K562 (cell line): ENCODE data around the gene LSR. TPM values are rescaled to one million over a fixed set of nuclear protein-coding genes. Genes with fewer than 3 reads are reported as not detected.

ENCODE experiments used
- ATAC-seq: fragments of 200-7000 bp; cut with Tn5 transposase; 3 replicates; pipeline ENCODE4 v1.9.1; 2020; ENCODE audit warnings: moderate library complexity
- BruUV-seq: library from RNA; stranded (reverse); fragments of 400-500 nt; replicated peaks from 2 replicates; lab custom pipeline; 2021; lab: Mats Ljungman, UMichigan
- CTCF ChIA-PET: fragments of 300-600 bp; formaldehyde crosslinking; extraction: SDS; loops from one replicate; lab custom pipeline; 2021; ENCODE audit warnings: low intra/inter-chr PET ratio; lab: Yijun Ruan, JAX
- POLR2A ChIA-PET: fragments of 300-600, 350-650 bp; sonication (Branson Sonifier 250); formaldehyde crosslinking; extraction: SDS; loops from one replicate; lab custom pipeline; 2021; ENCODE audit warnings: antibody characterized with exemption, inconsistent platforms; lab: Yijun Ruan, JAX
- DNase-seq, 4 experiments: peaks; one replicate each; pipeline versions ENCODE4 v3.0.0 to v3.0.0-alpha.2; 2011 to 2018; ENCODE audit warnings: low spot score in 3 of 4, mixed read lengths in 3 of 4; ENCODE audit errors: extremely low read depth in 1 of 4
- FAIRE-seq: peaks from 2 replicates; lab custom pipeline; 2011; peaks lifted over from hg19 to GRCh38; lab: Jason Lieb, UNC
- H2AFZ ChIP-seq: 2 replicates; pipeline ENCODE4 v1.6.0; 2011; ENCODE audit warnings: low read depth, low read length, control low read depth, inconsistent platforms
- H3K27ac ChIP-seq: fragments of 200-600 bp; 3 replicates; pipeline ENCODE4 v1.8.0; 2011; ENCODE audit warnings: low read depth, mild to moderate bottlenecking, control low read depth, inconsistent platforms, low read length, moderate library complexity, mixed read lengths; ENCODE audit errors: extremely low read depth
- H3K27me3 ChIP-seq, 2 experiments: fragments of 300-600 bp in 1 of 2; 2 replicates in 1 of 2; 3 replicates in 1 of 2; pipeline versions ENCODE4 v1.6.0 to v1.8.0; 2011; ENCODE audit warnings: inconsistent platforms in 2 of 2, low read length in 2 of 2, mild to moderate bottlenecking in 1 of 2, mixed read lengths in 1 of 2, moderate library complexity in 1 of 2; ENCODE audit not compliant: control insufficient read depth in 2 of 2, insufficient read depth in 2 of 2
- H3K36me3 ChIP-seq: fragments of 300-600 bp; 3 replicates; pipeline ENCODE4 v1.8.0; 2011; ENCODE audit warnings: mild to moderate bottlenecking, low read length, inconsistent platforms; ENCODE audit not compliant: control insufficient read depth, insufficient read depth
- H3K4me1 ChIP-seq, 2 experiments: fragments of 200-600 bp in 1 of 2; replicated peaks in 1 of 2; 2 replicates in 1 of 2; 3 replicates in 1 of 2; pipeline versions ENCODE4 v1.5.1 to v1.8.0; 2011; ENCODE audit warnings: inconsistent platforms in 2 of 2, low read length in 2 of 2, mild to moderate bottlenecking in 1 of 2, mixed read lengths in 1 of 2, moderate library complexity in 1 of 2; ENCODE audit not compliant: control insufficient read depth in 2 of 2, insufficient read depth in 2 of 2
- H3K4me2 ChIP-seq: 2 replicates; pipeline ENCODE4 v1.6.1; 2011; ENCODE audit warnings: low read length, control low read depth, inconsistent platforms, mixed read lengths; ENCODE audit not compliant: insufficient read depth
- H3K4me3 ChIP-seq: fragments of 200-600 bp; sonication (generic), shearing (Covaris generic); 2 replicates; pipeline ENCODE4 v1.5.1; 2016; ENCODE audit warnings: control low read depth, inconsistent platforms
- H3K79me2 ChIP-seq: fragments of 200-600 bp; 3 replicates; pipeline ENCODE4 v1.8.0; 2011; ENCODE audit warnings: low read length, inconsistent platforms; ENCODE audit not compliant: control insufficient read depth, insufficient read depth
- H3K9ac ChIP-seq, 2 experiments: 2 replicates each; pipeline versions ENCODE4 v1.6.0 to v1.6.1; 2011; ENCODE audit warnings: low read depth in 2 of 2, low read length in 2 of 2, control low read depth in 1 of 2, inconsistent platforms in 1 of 2, mild to moderate bottlenecking in 1 of 2, mixed read lengths in 1 of 2; ENCODE audit not compliant: insufficient read depth in 1 of 2
- H3K9me1 ChIP-seq: one replicate; pipeline ENCODE4 v1.6.0; 2011; ENCODE audit warnings: inconsistent platforms, mild to moderate bottlenecking, low read length, moderate library complexity; ENCODE audit not compliant: control insufficient read depth, insufficient read depth
- H3K9me3 ChIP-seq: replicated peaks from 2 replicates; pipeline ENCODE4 v1.5.1; 2011; ENCODE audit warnings: low read depth, low read length, inconsistent platforms; ENCODE audit not compliant: control insufficient read depth, insufficient read depth
- H4K20me1 ChIP-seq: replicated peaks from 2 replicates; pipeline ENCODE4 v1.6.1; 2011; ENCODE audit warnings: low read length, inconsistent platforms, mixed read lengths; ENCODE audit not compliant: control insufficient read depth, insufficient read depth
- ADNP ChIP-seq: fragments of 200-800 bp; sonication (Bioruptor generic); IDR thresholded peaks from 2 replicates; pipeline ENCODE4 v1.6.1; 2016; ENCODE audit warnings: missing genetic modification characterization, missing compliant biosample characterization
- BCOR ChIP-seq: fragments of 450-650 bp; IDR thresholded peaks from 2 replicates; pipeline ENCODE4 v1.6.1; 2016
- E2F6 ChIP-seq, 2 experiments: IDR thresholded peaks; 2 replicates each; pipeline ENCODE4 v1.6.1; 2011; ENCODE audit warnings: borderline replicate concordance in 1 of 2, control low read depth in 1 of 2, low read depth in 1 of 2, low read length in 1 of 2, mild to moderate bottlenecking in 1 of 2, mixed read lengths in 1 of 2, moderate library complexity in 1 of 2; ENCODE audit not compliant: insufficient read depth in 1 of 2, insufficient read length in 1 of 2, poor library complexity in 1 of 2, severe bottlenecking in 1 of 2; ENCODE audit errors: extremely low read depth in 1 of 2
- HES1 ChIP-seq: fragments of 450-650 bp; IDR thresholded peaks from 2 replicates; pipeline ENCODE4 v1.6.1; 2016; ENCODE audit warnings: low read depth, mild to moderate bottlenecking, moderate library complexity
- KDM1A ChIP-seq, 2 experiments: fragments of 450-650 bp; IDR thresholded peaks; 2 replicates each; pipeline ENCODE4 v1.6.1; 2016; ENCODE audit warnings: mild to moderate bottlenecking in 2 of 2
- KLF16 ChIP-seq: IDR thresholded peaks from 2 replicates; pipeline ENCODE4 v1.6.1; 2016; ENCODE audit warnings: antibody characterized with exemption
- PHF20 ChIP-seq: fragments of 450-650 bp; IDR thresholded peaks from 2 replicates; pipeline ENCODE4 v1.6.1; 2018; ENCODE audit not compliant: partially characterized antibody
- RBM25 ChIP-seq: fragments of 200-400 bp; formaldehyde crosslinking; IDR thresholded peaks from 2 replicates; pipeline ENCODE4 v1.6.1; 2018; ENCODE audit warnings: low read length, low read depth, moderate library complexity; ENCODE audit not compliant: severe bottlenecking
- ZNF384 ChIP-seq: IDR thresholded peaks from 2 replicates; pipeline ENCODE4 v1.6.1; 2012; ENCODE audit warnings: low read depth, low read length, improper control_type of control experiment
- ZNF398 ChIP-seq: fragments of 250-450 bp; sonication (Bioruptor Pico); IDR thresholded peaks from 2 replicates; pipeline ENCODE4 v1.8.0; 2021; ENCODE audit warnings: moderate library complexity, mild to moderate bottlenecking, inconsistent platforms
- WGBS: fragments of 100-300 bp; shearing (Covaris generic); methylation state at CpG from one replicate; pipeline ENCODE4 v1.1.6; 2016; ENCODE audit warnings: low coverage, mixed read lengths; ENCODE audit not compliant: insufficient coverage; ENCODE audit errors: missing lambda C conversion rate; 5-methylcytosine and 5-hydroxymethylcytosine counted together
- in situ Hi-C: fragments of 300-500 bp; cut with MboI; formaldehyde crosslinking; loops from 4 replicates; pipeline ENCODE4 v1.15.0; 2018; ENCODE audit warnings: inconsistent platforms, mixed read lengths
- intact Hi-C: fragments of 100-400 bp; cut with micrococcal nuclease; formaldehyde crosslinking; loops from 2 replicates; pipeline ENCODE4 v1.14.2; 2022
- polyA plus RNA-seq, 8 experiments: library from polyadenylated mRNA; depleted of rRNA in 4 of 8; stranded (reverse) in 5 of 8; unstranded in 3 of 8; fragments of >200 nt; fragmentation: Nextera tagmentation in 2 of 8; fragmentation: Illumina TruSeq in 1 of 8; extraction: Ambion mirVana in 2 of 8; extraction: Trizol in 1 of 8; gene quantifications; 2 replicates each; pipeline versions ENCODE4 v1.2.1 to v1.2.3, GENCODE V29; 2011 to 2014; ENCODE audit warnings: inconsistent platforms in 1 of 8, missing spikeins in 1 of 8
- total RNA-seq, 7 experiments: library from RNA; depleted of rRNA in 6 of 7; stranded (reverse); fragments of >200 nt in 6 of 7; fragmentation: Illumina TruSeq in 2 of 7; extraction: Trizol in 2 of 7; gene quantifications; 2 replicates each; pipeline versions ENCODE4 v1.2.1 to v1.2.3, GENCODE V29; 2011 to 2021; ENCODE audit warnings: low replicate concordance in 1 of 7

LSR gene
- total and polyA plus RNA-seq, 9 of the 15 experiments (the other 6 are each of a cell fraction or from before 2014, with no cell fraction given), result 0.44 to 87.9 (median 28.0) TPM

GRCh38 chr19:35301961-35302360, 53.2 kb downstream of the LSR start:
- no TSS peak for BruUV-seq
- Histone ChIP-seq H3K79me2 (no peaks in the 10 kb centered on the region), H3K4me1 (peaks cover 57 to 67% of the 10 kb centered on the region in 2 experiments), H3K36me3 (no peaks in the 10 kb centered on the region), H3K4me2 (no peak overlapping the region), H3K27me3 (no peaks in the 10 kb centered on the region; a peak in 1 of 5 replicates), H3K27ac (no peak overlapping the region), H3K9me3 (no peaks in the 10 kb centered on the region), H3K9me1 (peaks cover 9% of the 10 kb centered on the region), H4K20me1 (no peaks in the 10 kb centered on the region), H3K9ac (peak overlapping the region in 1 of 2 experiments; percentile 53; a peak in 2 of 4 replicates), H2AFZ (no peak overlapping the region), H3K4me3 (no peak overlapping the region)
- FAIRE-seq (no peak), DNase-seq (no peak), ATAC-seq (no peak)
- POLR2A ChIA-PET, result interaction anchor here (1.2 kb wide), 1 partner anchor 14 kb away, joined by 3 read pairs; no protein-coding TSS in a partner anchor
- no peak for TF ChIP-seq ZNF398
- no peak for TF ChIP-seq HES1
- peak; percentile 60 to 84 for TF ChIP-seq KDM1A (IDR thresholded peaks at IDR 0.05)
- peak; percentile 47 for TF ChIP-seq PHF20
- TF ChIP-seq BCOR, result peak; percentile 91
- TF ChIP-seq E2F6 (IDR thresholded peaks at IDR 0.05; ENCODE audit: borderline replicate concordance in 1 of 2, extremely low read depth in 1 of 2, insufficient read depth in 1 of 2, insufficient read length in 1 of 2, low read depth in 1 of 2, low read length in 1 of 2, poor library complexity in 1 of 2, severe bottlenecking in 1 of 2), result no peak
- TF ChIP-seq ZNF384, result no peak
- TF ChIP-seq ADNP, result peak; percentile 62
- no peak for TF ChIP-seq KLF16
- peak; percentile 76 for TF ChIP-seq RBM25
- 54% methylated on average over 2 of the region's 2 CpGs for WGBS
- CTCF ChIA-PET, result no interaction called here
- in situ Hi-C loops (no loop called here), intact Hi-C loops (no loop called here)
